GM19043 (cell line): ENCODE data around the gene ZNF75A.
A peak's percentile ranks its signal among the peaks of the same experiment; 100 is the strongest.
"Not testable (repeated sequence)": the region's sequence is repeated elsewhere in the genome, so short reads cannot be mapped to it uniquely, and the experiment has no call there.

Experiments
- ATAC-seq: cut with Tn5 transposase; IDR thresholded peaks from one replicate; pipeline ENCODE4 v1.9.1; 2021; ENCODE audit warnings: low read depth; ENCODE audit not compliant: unreplicated experiment

The ZNF75A gene

GRCh38 chr16:3305109-3306068, at the start of gene ZNF75A, which contains the start of gene TIGD7:
Gene ZNF75A (plus strand): TSS chr16:3305497. CDS start chr16:3308429, 2,932 bp downstream.
Gene TIGD7 (minus strand): TSS chr16:3305430. CDS start chr16:3300614, 4,816 bp downstream.
- ATAC-seq: no peak

DNA sequence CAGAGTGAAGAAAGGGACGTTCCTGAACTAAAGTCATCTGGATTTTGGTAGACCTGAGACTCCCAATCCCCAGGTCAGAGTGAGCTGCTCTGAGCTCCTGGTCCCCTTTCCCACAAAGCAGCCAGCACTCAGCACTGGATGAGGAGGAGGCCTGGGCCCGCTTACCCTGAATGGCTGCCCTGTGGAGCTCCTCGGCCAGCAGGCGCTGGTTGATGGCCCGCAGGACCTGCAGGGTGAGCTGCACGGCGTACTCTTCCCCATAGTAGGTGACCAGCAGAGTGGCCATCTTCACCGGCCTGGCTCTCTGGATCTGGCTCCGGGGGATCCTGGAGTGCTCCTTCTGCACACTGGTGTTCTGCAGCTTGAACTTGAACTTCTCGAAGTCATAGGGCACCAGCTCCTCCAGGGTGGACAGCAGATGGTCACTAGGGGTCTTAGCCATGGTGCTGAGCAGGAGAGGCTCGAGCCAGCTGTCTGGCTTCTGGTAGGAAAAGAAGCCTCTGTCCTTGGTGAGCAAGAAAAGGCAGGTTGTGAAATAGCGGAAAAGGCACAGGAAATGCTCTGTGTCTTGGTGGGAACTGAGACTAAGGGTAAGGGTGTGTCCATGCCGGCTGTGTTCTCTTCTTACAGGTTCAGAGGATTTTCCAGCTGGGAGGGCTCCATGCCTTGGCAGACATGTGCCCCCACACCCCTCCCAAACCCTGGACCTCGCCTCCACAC, 49.0 kb upstream of the ZNF75A start, which contains the start of gene MEFV:
TSS of gene MEFV (minus strand) at position 488 of the 720 bp plus-strand sequence. CDS start at position 442, 46 bp downstream.
- no peak for ATAC-seq

DNA sequence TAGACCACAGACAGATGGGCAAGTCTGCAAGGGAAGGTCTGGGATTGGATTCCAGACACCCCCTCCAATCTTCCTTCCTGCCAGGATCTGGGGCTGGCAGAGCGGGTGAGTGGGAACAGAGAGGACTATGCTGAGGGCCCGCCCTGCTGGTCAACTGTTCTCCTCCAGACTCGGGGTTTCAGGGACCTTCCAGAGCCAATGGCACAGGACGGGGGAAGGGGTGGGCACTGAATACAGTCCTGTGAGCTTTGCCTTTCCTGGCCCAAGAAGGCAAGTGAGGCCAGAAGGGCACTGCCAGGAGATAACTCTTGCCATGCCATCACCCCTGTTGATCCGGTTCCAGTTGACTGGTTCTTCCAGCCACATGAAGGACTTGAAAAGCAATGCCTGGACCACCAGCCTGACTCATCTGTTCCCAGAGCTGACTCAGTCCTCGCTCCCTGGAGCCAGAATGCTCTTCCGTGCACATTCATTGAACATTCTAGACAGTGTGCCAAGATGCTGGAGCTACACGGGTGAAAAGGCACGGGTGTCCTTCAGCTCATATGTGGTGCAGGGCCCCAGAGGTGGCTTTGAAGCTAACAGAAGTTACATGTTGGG, 48.3 kb upstream of the ZNF75A start:
- no peak for ATAC-seq

DNA sequence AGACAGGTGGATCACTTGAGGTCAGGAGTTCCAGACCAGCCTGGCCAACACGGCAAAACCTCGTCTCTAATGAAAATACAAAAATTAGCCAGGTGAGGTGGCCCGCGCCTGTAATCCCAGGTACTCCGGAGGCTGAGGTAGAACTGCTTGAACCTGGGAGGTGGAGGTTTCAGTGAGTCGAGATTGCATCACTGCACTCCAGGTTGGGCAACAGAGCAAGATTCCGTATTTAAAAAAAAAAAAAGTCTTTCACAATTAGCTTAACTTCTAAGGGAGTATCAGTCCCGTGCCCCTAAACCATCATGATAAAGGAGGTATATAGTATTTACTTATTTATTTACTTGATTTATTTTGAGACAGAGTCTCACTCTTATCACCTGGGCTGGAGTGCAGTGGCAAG, 45.5 kb upstream of the ZNF75A start:
- ATAC-seq: no peak

- no peak for ATAC-seq
Observed at GRCh38 chr16:3262517-3262916, 42.8 kb upstream of the ZNF75A start.

GRCh38 chr16:3264137-3265036, 40.9 kb upstream of the ZNF75A start:
- peak; percentile 87 for ATAC-seq

DNA sequence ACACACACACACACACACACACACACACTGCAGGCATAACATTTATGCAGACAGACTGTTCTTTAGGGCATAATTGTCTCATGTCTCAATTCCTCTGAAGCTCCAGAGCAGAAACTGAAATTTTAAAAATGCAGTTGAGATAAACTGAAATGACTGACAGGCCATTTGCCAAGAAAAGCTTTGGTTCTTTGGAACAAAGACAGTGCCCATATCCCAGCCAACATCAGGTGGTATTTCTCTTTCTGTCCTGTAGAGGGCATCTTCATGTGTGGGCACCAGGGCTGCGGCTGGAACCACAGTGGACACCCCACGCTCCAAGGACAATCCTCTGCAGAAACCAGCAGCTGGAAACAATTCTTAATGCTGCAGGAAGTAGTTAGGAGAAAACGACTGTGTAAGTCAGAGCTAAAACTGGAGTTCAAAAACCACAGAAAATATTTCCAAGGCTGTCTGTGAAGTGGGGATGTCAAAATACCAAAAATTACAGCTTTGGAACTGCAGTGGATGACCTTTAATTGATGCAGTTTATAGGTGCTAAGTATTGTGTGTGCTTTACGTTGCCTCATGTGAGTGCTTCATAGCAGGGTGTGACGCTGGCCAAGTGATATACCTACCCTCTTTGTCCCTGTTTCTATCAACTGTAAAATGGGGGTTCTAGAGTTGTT, 38.3 kb upstream of the ZNF75A start:
- ATAC-seq: no peak

GRCh38 chr16:3268294-3268693, 37.0 kb upstream of the ZNF75A start:
- ATAC-seq: no peak

DNA sequence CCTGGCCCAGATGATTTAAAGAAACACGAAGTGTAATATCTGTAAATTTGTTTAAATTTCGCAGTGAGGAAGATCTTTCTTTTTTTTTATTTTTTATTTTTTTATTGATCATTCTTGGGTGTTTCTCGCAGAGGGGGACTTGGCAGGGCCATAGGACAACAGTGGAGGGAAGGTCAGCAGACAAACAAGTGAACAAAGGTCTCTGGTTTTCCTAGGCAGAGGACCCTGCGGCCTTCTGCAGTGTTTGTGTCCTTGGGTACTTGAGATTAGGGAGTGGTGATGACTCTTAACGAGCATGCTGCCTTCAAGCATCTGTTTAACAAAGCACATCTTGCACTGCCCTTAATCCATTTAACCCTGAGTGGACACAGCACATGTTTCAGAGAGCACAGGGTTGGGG, 34.6 kb upstream of the ZNF75A start:
- ATAC-seq: not testable (repeated sequence)

DNA sequence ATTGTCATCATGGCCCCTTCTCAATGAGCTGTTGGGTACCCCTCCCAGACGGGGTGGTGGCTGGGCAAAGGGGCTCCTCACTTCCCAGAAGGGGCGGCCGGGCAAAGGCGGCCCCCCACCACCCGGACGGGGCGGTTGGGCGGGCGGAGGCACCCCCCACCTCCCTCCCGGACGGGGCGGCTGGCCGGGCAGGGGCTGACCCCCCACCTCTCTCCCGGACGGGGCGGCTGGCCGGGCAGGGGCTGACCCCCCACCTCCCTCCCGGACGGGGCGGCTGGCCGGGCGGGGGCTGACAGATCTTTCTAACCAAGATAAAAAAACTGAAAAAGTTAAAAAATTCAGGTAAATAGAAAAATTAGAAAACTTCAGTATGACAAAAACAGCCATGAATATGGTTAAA, 34.0 kb upstream of the ZNF75A start:
- not testable (repeated sequence) for ATAC-seq

DNA sequence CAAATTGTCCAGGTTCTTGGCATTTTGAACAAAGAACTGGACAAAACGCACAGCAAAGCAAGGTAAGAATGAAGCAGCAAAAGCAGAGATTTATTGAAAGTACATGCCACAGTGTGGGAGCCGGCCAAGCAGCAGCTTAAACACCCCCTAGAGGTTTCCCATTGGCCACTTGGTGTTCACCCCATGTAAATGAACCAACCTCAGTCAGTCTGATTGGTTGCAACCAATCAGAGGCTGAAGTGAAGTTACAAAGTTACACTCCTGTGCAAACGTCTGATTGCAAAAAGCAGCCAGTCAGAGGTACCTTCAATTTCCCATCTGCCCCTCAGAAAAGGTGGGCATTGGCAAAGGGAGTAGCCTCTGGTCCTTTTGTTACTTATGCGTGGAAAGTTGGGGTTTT, 30.8 kb upstream of the ZNF75A start:
- no peak for ATAC-seq

DNA sequence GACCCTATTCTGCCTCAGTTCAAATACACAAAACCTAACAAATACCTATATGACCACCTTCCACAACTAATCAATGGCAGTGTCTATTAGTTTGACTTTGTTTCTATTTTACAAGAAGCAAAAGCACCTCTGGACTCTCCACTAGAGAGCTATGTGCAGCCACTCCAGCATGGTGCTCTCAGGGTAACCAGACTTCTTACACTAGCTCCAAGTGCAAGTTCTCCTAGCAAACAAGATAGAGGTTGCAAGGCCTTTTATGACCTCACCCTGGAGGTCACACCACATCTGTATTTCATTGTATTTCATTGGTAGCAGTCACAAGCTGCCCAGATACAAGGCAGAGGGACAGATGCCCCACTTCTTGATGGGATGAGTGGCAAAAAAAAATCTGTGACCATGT, 30.4 kb upstream of the ZNF75A start:
- no peak for ATAC-seq

DNA sequence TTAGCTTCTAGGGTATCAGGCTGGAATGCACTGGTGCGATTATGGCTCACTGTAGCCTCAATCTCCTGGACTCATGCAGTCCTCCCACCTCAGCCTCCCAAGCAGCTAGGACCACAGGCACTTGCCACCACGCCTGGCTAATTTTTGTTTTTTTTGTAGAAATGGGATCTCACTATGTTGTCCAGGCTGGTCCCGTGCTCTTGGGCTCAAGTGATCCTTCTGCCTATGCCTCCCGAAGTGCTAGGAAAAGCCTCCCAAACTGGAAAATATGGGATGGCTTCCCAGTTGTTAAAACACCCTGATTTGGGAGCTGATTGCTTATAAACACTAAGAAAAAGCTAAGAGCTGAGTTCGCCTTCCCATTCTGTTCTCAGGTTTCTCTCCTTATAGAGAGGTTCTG, 28.6 kb upstream of the ZNF75A start:
- ATAC-seq: no peak

- ATAC-seq: no peak
Observed at GRCh38 chr16:3281222-3281820, 24.0 kb upstream of the ZNF75A start.

GRCh38 chr16:3282103-3282729, 23.1 kb upstream of the ZNF75A start:
- ATAC-seq: peak; percentile 16

GRCh38 chr16:3282730-3283542, 22.4 kb upstream of the ZNF75A start, which contains the start of gene ZNF263:
Gene ZNF263 (plus strand): TSS chr16:3283491. CDS start chr16:3283819, 328 bp downstream.
- peak; percentile 75 for ATAC-seq

GRCh38 chr16:3283543-3284447, 21.5 kb upstream of the ZNF75A start:
- ATAC-seq: no peak
